Activated T-cell treated with anti-CD3 and anti-CD28 coated beads for 1 hour (primary cell): ENCODE results near the gene MCU.
"Not testable (repeated sequence)": the region's sequence is repeated elsewhere in the genome, so short reads cannot be mapped to it uniquely, and the experiment has no call there.

Experiments
- DNase-seq: peaks from one replicate; pipeline ENCODE4 v3.0.0-alpha.2; 2020; ENCODE audit warnings: low read depth

The MCU gene

DNA sequence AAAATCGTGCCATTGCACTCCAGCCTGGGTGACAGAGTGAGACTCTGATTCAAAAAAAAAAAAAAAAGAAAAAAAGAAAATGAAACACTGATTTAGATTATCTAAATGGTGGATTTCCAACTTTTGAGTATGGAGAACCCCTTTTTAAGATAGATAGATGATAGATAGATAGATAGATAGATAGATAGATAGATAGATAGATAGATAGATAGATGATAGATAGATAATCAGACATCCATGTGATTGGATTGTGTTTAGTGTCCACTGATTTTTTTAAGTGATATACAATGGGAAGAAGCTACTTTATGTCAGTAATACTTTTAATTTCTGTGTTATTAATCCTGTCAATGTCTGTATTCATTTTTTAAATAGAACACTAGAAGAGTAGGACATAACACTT is 207.6 kb downstream of the MCU start:
- DNase-seq = no peak

DNA sequence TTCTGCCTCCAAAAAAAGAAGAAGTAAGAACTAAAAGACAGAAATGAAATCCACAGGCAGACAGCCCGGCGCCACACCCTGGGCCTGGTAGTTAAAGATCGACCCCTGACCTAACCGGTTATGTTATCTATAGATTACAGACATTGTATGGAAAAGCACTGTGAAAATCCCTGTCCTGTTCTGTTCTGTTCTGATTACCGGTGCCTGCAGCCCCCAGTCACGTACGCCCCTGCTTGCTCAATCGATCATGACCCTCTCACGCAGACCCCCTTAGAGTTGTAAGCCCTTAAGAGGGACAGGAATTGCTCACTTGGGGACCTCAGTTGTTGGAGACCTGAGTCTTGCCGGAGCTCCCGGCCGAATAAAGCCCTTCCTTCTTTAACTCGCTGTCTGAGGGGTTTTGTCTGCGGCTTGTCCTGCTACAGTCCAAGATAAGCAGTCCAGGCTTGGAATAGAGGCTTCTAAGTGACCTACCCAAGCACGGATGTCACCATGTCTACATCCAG is 212.1 kb downstream of the MCU start:
- DNase-seq = not testable (repeated sequence)

DNA sequence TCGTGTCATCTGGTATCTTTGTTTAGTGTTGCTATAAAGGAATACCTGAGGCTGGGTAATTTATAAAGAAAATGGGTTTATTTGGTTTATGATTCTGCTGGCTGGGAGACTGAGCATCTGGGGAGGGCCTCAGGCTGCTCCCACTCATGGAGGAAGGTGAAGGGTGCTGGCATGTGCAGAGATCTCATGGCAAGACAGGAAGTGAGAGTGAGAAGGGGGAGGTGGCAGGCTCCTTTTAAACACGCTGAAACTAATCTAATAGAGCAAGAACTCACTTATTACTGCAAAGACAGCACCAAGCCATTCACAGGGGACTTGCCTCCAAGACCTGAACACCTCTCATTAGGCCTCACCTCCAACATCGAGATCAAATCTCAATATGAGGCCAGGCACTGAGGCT is 212.9 kb downstream of the MCU start:
- no peak for DNase-seq

DNA sequence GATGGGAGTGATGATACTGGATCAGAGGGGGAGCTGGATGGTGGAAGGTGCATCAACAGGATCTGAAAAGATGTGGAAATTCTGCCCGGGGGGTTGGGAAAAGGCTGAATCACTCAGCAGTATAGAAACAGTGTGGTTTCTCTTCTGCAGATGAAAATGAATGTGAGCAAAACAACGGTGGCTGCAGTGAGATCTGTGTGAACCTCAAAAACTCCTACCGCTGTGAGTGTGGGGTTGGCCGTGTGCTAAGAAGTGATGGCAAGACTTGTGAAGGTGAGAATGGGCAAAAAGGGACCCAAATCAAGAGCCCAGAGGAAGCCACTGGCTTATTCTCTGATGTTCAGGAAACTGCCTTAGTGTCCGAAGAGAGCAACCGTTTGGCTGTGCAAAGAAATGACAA is 214.5 kb downstream of the MCU start:
- no peak for DNase-seq

DNA sequence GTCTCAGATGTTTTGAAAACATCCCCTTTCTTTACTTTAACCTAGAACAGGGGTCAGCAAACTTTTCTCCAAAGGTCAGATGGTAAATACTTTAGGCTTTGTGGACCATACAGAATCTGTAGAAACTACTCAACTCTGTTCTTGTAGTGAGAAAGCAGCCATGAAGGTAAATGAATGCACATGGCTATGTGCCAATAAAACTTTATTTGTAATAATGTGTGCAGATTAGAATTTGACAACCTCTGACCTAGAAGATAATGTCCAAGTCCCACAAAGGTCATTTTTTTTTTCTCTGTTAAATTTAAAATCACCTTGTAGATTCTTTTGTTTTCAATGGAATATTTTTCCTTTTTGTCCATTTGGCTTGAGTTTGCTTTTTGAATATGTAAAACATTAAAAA is 218.8 kb downstream of the MCU start:
- DNase-seq = no peak

DNA sequence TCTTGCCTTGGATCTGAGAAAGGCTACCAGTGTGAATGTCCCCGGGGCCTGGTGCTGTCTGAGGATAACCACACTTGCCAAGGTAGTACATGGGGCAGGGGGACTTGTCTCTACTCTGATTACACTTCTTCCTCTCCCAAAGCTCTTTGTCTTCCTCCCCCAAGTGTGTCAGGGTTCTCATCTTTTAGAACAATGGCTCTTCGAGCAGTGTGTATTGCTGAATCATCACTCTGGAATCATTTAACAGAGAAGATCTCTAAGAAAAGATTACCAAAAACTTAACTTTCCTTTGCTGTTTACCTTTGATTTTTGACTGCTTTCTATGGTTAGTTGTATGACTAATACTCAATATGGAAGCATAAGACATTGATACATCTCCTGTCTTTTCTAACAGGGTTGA is 219.8 kb downstream of the MCU start:
- no peak for DNase-seq

DNA sequence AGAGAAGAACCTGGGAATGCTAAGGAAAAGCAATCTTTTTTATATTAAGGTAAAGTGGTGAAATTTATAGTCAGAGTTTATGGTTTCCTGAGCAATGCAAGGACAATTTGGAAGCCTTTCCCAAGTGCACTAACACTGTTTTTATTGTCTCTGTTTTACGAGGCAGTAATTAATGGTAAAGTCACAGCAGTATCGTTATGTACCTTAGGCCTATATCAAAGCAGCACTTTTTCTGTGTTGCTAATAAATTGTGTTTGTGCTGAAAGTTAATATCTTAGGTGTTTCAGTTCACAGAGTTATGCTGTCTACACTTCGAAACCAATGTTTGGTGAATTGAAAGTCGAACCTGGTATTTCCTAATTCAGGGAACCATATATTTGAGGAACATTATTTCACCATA is 220.8 kb downstream of the MCU start:
- DNase-seq = no peak

DNA sequence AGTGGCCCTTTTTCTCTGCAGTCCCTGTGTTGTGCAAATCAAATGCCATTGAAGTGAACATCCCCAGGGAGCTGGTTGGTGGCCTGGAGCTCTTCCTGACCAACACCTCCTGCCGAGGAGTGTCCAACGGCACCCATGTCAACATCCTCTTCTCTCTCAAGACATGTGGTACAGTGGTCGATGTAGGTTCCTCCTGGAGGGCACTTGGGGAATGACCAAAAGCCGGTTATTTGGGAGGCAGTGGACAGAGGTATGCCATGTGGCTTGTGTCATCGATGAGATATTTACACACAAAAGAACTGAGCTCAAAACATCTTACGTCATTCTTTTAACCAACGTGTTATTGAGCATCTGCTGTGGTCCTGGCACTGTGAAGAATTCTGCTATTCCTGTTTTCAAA is 221.3 kb downstream of the MCU start:
- no peak for DNase-seq

DNA sequence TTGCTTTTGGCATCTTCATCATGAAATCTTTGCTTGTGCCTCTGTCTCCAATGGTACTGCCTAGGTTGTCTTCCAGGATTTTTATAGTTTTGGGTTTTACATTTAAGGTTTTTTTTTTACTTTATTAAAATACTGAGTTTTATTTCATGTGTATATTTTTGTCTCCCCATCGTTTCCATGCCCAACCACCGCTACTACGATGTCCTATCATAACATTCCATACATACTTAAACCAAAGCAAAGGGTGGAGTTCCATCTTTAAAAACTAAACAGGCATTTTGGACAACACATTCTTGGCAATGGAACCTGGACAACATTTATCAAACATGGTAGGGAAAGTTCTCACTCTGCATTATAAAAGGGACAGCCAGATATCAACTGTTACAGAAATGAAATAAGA is 225.3 kb downstream of the MCU start:
- not testable (repeated sequence) for DNase-seq

DNA sequence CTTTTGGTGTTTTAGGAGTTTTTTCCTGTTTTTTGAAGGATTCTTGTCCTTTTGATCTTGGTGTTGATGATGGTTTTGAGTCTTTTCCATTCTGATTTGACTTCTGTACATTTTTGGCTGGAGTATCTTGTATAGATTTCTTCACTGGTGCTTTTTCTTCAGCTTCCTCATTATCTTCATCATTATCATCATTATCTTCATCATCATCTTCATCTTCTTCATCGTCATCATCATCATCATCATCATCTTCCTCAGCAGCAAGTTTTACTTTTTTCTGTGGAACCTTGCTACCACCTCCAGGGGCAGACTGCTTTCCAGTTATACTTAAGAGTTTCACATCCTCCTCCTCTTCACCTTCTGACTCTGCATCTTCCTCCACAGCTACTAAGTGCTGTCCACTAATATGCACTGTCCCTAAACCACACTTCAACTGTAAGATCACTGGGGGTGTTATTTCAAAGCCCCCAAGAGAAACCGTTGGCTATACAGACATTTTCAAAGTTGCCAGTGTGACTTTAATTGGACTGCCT is 225.9 kb downstream of the MCU start:
- DNase-seq = not testable (repeated sequence)

DNA sequence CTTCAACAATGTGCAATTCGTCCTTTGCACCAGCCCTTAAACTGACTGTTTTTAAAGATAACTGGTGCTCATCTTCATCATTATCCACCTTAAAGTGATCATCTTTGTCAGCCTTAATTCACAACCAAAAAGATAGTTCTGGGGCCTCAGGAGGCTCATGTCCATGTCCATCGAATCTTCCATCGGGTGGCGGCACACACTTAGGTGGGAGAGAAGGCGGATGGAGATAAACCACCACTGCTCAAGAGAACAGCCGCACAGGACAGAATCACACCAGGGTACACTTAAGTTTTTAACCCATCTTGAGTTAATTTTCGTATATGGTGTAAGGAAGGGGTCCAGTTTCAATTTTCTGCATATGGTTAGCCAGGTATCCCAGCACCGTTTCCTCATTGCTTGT is 226.4 kb downstream of the MCU start:
- no peak for DNase-seq

DNA sequence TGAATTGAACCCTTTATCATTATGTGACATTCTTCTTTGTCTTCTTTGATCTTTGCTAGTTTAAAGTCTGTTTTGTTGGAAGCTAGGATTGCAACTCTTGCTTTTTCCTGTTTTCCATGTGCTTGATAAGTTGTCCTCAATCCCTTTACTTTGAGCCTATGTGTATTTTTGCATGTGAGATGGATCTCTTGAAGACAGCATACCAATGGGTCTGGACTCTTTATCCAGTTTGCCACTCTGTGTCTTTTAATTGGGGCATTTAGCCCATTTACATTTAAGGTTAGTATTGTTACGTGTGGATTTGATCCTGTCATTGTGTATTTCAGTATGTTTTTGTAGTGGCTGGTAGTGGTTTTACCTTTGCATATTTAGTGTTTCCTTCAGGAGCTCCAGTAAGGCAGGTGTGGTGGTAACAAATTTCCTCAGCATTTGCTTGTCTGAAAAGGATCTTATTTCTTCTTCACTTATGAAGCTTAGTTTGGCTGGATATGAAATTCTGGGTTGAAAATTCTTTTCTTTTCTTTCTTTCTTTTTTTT is 229.3 kb downstream of the MCU start:
- DNase-seq = not testable (repeated sequence)

DNA sequence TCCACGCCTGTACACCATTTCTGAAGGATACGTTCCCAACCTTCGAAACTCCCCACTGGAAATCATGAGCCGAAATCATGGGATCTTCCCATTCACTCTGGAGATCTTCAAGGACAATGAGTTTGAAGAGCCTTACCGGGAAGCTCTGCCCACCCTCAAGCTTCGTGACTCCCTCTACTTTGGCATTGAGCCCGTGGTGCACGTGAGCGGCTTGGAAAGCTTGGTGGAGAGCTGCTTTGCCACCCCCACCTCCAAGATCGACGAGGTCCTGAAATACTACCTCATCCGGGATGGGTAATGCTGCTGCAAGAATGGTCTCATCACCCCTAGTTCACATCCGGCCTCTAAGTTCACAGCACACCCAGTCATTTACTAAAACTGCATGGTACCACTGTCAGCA is 232.4 kb downstream of the MCU start:
- no peak for DNase-seq

DNA sequence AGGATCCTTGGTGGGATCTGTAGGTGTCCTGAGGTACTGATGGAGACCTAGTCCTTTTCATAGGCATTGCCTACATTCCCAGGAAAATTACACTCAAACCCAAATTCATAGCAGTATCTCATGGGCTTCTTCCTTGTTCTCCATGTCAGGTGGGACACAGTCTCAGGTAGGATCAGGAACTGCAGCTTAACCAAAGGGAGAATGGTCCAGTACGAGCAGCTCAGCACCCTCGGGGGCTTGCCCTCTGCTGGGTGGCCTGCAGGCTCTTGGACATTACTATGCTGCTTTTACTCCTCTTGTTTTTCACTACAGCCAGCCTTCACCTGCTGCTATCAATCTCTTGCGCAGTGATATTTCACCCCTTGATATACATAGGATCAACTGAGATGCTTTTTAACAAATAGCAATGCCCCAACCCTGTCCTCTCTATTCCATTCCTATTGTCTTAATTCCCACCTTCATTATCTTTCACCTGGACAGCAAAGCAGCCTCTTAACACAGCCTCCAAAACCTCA is 234.1 kb downstream of the MCU start:
- no peak for DNase-seq

DNA sequence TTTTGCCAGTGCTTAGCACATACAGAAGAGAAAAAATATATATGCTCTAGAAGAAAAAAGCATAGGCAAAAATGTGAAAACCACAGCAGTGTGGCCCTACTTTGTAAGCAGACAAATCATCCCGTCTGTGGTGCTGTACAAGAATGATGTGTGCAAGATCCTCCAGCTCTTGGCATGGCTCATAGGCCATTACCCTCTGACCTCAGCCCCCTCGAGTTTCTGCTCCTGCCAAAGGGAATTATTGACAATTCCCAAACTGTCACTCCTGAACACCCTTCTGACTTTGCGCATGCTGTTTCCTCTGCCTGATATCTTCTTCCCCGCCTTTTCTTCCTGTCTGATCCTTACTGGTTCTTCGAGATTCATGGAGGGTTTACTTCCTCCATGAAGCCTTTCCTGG is 235.5 kb downstream of the MCU start:
- no peak for DNase-seq

DNA sequence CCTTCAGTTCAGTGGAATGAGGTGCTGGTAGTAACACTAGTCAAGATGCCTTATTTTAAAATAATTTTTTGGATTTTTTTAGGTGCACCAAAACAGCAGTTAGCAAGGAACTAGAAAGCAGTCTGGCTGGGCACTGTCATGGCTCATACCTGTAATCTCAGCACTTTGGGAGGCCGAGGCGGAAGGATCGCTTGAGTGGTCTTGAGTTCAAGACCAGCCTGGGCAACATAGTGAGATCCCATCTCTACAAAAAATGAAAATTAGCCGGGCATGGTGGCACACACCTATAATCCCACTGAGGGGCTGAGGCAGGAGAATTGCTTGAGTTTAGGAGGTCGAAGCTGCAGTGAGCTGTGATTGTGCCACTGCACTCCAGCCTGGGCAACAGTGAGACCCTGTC is 236.9 kb downstream of the MCU start:
- DNase-seq = no peak

DNA sequence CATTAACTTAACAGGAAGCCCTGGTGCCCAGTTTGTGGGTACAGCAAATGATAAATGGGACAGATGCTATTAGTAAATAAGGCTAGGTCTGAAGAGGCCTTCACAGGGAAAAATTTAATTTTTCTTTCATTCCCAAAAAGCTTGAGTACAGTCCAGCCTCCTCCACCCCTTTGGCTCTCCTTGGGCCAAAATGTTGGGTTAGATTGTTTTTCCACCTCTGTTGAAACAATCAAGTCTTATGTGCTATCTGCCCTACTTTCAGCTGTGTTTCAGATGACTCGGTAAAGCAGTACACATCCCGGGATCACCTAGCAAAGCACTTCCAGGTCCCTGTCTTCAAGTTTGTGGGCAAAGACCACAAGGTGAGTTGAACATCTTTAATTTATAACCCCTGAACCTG is 238.3 kb downstream of the MCU start:
- DNase-seq = no peak

DNA sequence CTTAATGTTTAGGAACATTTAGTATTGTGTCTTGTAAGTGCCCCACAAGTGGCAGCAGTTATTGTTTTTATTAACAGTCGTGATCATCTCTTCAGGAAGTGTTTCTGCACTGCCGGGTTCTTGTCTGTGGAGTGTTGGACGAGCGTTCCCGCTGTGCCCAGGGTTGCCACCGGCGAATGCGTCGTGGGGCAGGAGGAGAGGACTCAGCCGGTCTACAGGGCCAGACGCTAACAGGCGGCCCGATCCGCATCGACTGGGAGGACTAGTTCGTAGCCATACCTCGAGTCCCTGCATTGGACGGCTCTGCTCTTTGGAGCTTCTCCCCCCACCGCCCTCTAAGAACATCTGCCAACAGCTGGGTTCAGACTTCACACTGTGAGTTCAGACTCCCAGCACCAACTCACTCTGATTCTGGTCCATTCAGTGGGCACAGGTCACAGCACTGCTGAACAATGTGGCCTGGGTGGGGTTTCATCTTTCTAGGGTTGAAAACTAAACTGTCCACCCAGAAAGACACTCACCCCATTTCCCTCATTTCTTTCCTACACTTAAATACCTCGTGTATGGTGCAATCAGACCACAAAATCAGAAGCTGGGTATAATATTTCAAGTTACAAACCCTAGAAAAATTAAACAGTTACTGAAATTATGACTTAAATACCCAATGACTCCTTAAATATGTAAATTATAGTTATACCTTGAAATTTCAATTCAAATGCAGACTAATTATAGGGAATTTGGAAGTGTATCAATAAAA is 240.5 kb downstream of the MCU start:
- DNase-seq = no peak

DNA sequence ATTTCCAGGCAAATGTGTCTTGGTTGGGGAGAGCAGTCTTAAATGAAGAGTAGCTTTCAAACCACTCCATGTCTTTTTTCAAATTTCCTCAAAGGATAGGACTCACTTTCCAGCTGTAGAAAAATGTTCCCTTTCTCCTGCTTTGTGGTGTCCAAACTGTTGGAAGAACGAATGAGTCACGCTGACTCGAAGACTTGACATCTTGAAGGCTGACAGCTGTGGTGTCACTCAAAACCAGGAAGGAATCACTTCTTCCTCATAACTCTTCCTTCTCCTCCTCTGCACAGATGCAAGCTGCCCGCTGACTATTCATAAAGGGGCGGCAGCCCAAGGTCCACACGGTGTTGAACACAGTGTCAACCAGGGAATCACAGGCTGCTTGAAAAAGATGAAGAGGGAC is 243.4 kb downstream of the MCU start:
- no peak for DNase-seq
